HG03520 (cell line): ENCODE results near the gene MFN2.

Experiments used
- ATAC-seq: cut with Tn5 transposase; IDR thresholded peaks from one replicate; pipeline ENCODE4 v1.9.1; 2021; ENCODE audit warnings: mild to moderate bottlenecking, moderate library complexity; ENCODE audit not compliant: unreplicated experiment

MFN2 gene

GRCh38 chr1:11960276-11960675 lies 20.0 kb upstream of the MFN2 start:
- ATAC-seq = no peak

GRCh38 chr1:11960715-11961114 lies 19.5 kb upstream of the MFN2 start:
- no peak for ATAC-seq

GRCh38 chr1:11961230-11961629 lies 19.0 kb upstream of the MFN2 start:
- no peak for ATAC-seq

- ATAC-seq = no peak
Observed at GRCh38 chr1:11963622-11964021, 16.6 kb upstream of the MFN2 start.

GRCh38 chr1:11964656-11965055 lies 15.6 kb upstream of the MFN2 start:
- no peak for ATAC-seq

- no peak for ATAC-seq
Observed at GRCh38 chr1:11967028-11967547, 13.2 kb upstream of the MFN2 start.

GRCh38 chr1:11970441-11971185 lies 9.6 kb upstream of the MFN2 start:
- ATAC-seq = no peak

- no peak for ATAC-seq
Observed at GRCh38 chr1:11977625-11978024, 2.6 kb upstream of the MFN2 start.

GRCh38 chr1:11978301-11978700 lies 1.9 kb upstream of the MFN2 start:
- no peak for ATAC-seq

GRCh38 chr1:11979028-11979850 lies 1.0 kb upstream of the MFN2 start:
- peak; percentile 4 for ATAC-seq

- ATAC-seq = no peak
Observed at GRCh38 chr1:11980676-11980972, 380 bp downstream of the MFN2 start.

GRCh38 chr1:11981378-11982009 lies 1.2 kb downstream of the MFN2 start:
- no peak for ATAC-seq

GRCh38 chr1:11982010-11982392 lies 1.8 kb downstream of the MFN2 start:
- ATAC-seq = no peak

GRCh38 chr1:11984121-11984520 lies 3.9 kb downstream of the MFN2 start:
- ATAC-seq = no peak

GRCh38 chr1:11984576-11984975 lies 4.3 kb downstream of the MFN2 start:
- ATAC-seq = no peak

- no peak for ATAC-seq
Observed at GRCh38 chr1:11985171-11985570, 4.9 kb downstream of the MFN2 start.

- no peak for ATAC-seq
Observed at GRCh38 chr1:11985851-11986250, 5.6 kb downstream of the MFN2 start.

GRCh38 chr1:11989669-11990068 lies 9.4 kb downstream of the MFN2 start:
- ATAC-seq = no peak

- ATAC-seq = no peak
Observed at GRCh38 chr1:11990303-11991032, 10.2 kb downstream of the MFN2 start.

GRCh38 chr1:11991969-11992676 lies 11.9 kb downstream of the MFN2 start:
- no peak for ATAC-seq
